Left ventricle myocardium superior (tissue), 1 donor: ENCODE measurements around the gene DSCAM. TPM values are rescaled to one million over a fixed set of nuclear protein-coding genes. Genes with fewer than 3 reads are reported as not detected.

Experiments used
- ATAC-seq: fragments of 200-7000 bp; cut with Tn5 transposase; one replicate; pipeline ENCODE4 v1.9.1; 2020; ENCODE audit warnings: mild to moderate bottlenecking, moderate library complexity
- DNase-seq: peaks from one replicate; pipeline ENCODE4 v3.0.0-alpha.2; 2020
- intact Hi-C: fragments of 100-400 bp; cut with micrococcal nuclease; formaldehyde crosslinking; loops from one replicate; pipeline ENCODE4 v1.11.0; 2022
- total RNA-seq: library from RNA; stranded (reverse); fragmentation: NEBNext Ultra II Directional; extraction: Animal tissue kit (Norgen Biotek cat#: 25700); gene quantifications from one replicate; pipeline ENCODE4 v1.2.1, GENCODE V29; 2021
- donor health status: DM: no; HTN: yes; CAD: no; lungs with severe emphysema.

DSCAM gene
- total RNA-seq, 1 donor from 2014 or later = not detected

GRCh38 chr21:40792691-40793456 is 54.1 kb downstream of the DSCAM start:
- intact Hi-C loops = no loop called here
- no peak for ATAC-seq
- no peak for DNase-seq

- intact Hi-C loops = no loop called here
- ATAC-seq (no peak), DNase-seq (no peak)
These were observed 58.3 kb downstream of the DSCAM start for GRCh38 chr21:40788635-40789034.

DNA sequence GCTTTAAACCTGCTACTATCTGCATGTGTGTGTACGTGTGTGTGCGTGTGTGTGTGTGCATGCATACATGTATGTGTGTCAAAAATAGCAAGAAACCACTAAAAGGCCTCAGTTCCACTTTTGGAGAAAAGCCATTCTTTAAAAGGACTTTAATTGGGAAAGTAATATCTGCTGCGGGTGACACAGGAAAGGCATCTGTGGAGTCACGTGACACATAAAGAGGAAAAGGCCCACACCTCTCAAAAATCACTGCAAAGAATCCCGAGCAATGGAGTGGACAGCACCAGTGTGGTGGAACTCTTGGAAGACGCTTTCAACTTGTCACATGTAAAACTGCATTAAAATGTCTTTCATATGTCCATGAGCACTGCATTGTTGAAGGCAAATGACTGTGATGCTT is 63.6 kb downstream of the DSCAM start:
- ATAC-seq = no peak
- DNase-seq = no peak
- intact Hi-C loops = no loop called here

GRCh38 chr21:40770435-40771055 is 76.4 kb downstream of the DSCAM start:
- ATAC-seq (no peak), DNase-seq (no peak)
- intact Hi-C loops = no loop called here

- intact Hi-C loops = no loop called here
- ATAC-seq (no peak), DNase-seq (no peak)
These were observed 77.7 kb downstream of the DSCAM start for GRCh38 chr21:40769231-40769630.

DNA sequence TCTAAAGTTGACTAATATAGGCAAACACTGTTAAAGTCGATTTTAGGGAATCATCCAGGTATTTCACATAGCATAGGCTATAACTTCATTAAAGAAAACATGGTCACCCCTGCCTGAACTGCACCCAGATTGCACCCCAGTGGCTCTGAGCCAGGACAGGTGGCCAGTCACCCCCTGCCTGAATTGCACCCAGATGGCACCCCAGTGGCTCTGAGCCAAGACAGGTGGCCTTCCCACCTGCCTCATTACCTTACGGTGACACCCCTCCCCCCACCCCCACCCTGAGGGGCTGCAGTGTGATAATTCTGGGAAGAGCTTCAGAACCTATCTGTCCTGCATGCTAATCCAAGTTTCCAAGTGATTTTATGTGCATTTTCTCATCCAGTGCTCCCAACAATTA is 78.9 kb downstream of the DSCAM start:
- intact Hi-C loops = no loop called here
- DNase-seq = no peak

DNA sequence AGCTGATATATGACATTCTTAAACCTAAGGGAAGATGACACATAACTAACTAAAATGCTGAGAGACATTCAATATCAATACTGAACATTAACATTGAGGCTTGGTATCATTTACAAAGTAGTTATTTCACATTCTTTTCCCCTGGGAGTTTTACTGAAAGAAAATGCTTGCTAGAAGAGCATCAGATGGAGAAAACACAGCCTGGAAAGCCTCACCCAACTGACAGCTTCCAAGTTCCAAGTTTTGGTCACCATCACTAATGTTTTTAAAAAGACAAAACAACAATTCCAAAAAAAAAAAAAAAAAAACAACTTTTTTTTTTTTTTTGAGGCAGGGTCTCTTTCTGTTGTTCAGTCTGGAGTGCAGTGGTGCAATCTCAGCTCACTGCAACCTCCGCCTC is 80.6 kb downstream of the DSCAM start:
- intact Hi-C loops = no loop called here
- no peak for ATAC-seq
- DNase-seq = no peak

More for the DNA sequence above, 78.9 kb downstream of the DSCAM start:
- no peak for ATAC-seq

- no peak for ATAC-seq
- no peak for DNase-seq
- intact Hi-C loops = no loop called here
These were observed 81.1 kb downstream of the DSCAM start for GRCh38 chr21:40765811-40766210.

DNA sequence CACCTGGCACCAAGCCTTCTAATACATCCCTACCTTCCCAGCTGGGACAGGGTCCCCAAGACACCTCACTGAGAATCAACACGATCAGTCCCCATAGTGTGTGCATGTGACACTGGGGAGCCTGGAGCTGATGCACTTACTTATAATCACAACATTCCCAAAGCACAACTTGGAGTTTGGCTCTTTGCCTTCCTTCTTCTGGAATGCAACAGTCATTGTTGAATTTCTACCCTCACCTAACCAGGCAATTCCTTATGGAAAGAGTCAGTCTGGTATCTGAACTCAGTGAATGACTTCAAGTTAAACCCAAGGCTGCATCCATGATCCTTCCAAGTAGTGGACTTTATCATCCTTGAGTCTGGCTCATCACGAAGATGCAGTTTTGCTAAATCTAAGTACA is 86.1 kb downstream of the DSCAM start:
- intact Hi-C loops = no loop called here
- DNase-seq (no peak), ATAC-seq (no peak)

DNA sequence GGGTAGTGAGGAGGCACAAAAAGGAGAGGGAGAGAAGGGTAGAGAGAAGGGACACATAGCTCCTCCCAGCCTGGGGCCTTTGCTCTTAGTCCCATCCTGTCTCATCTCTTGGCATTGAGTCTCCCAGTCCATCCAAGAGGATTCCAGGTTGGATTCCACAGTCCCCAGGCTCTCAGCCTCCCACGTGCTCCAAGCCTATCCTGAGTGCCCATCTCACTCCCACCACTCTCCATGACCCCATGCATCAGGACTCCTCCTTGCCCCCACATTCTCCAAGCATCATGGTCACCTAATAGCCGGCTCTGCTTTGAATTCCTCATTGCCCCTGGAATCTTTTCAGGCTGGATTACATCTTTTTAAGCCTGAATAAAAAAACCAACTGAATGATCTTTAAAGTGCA is 87.9 kb downstream of the DSCAM start:
- intact Hi-C loops = no loop called here
- ATAC-seq = no peak
- no peak for DNase-seq

DNA sequence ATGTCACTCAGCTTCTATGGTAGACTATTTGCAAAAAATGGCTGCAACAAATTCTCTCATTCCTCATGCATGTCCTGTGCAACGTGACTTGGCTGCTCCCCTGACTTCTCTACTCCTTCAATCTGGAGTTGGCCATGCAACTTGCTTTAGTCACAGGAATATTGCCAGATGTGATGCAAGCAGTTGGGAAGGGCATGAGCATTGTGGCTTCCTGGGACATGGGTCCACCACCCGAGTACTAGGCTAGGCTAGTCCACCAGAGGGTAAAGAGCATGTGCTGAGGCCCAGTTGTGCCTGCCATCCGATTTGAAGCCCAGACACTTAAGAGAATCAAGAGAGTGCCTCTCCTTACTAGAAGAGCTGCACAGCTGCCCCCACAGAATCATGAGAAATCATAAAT is 89.6 kb downstream of the DSCAM start:
- ATAC-seq (no peak), DNase-seq (no peak)
- intact Hi-C loops = no loop called here

DNA sequence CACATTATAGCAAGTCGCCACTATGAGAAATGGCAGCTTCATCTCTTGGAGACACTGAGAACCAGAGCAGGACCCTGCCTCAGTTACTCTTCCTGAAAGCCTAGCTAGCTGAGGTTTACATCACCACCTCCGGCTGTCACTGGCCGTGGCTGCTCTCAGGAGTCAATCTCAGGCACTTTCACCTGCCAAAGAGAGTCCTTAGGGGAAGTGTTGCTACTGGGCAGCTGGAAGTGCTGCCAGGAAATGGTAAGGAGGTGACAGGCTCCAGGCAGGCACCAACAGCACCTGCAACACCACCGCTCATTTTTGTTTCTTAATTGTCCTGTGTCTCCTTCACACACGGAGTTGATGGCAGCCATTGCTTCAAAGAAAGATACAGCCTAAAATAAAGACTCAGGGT is 92.5 kb downstream of the DSCAM start:
- DNase-seq (peak; percentile 27), ATAC-seq (peak; percentile 83)
- intact Hi-C loops = no loop called here

- DNase-seq (no peak), ATAC-seq (no peak)
- intact Hi-C loops = no loop called here
These were observed 93.2 kb downstream of the DSCAM start for GRCh38 chr21:40753756-40754155.

- ATAC-seq (no peak), DNase-seq (no peak)
- intact Hi-C loops = no loop called here
These were observed 94.8 kb downstream of the DSCAM start for GRCh38 chr21:40752125-40752524.

- no peak for ATAC-seq
- no peak for DNase-seq
- intact Hi-C loops = no loop called here
These were observed 95.7 kb downstream of the DSCAM start for GRCh38 chr21:40751221-40751620.

DNA sequence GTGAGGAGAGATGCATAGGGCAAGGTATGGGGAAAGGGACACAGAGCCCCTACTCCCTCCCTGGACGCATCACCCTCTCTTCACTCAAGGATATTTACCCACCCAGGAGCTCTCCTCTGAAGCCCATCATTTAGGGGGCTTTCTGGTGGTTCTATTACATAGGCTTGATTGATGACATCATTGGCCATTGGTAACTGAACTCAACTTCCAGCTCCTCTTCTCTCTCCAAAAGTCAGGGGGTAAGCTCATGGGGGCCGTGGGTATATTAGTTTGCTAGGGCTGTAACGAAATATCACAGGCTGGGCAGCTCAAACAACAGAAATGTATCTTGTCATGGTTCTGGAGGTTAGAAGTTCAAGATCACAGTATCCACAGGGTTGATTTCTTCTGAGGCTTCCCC is 110.8 kb downstream of the DSCAM start:
- DNase-seq (no peak), ATAC-seq (no peak)
- intact Hi-C loops = no loop called here

- DNase-seq (no peak), ATAC-seq (no peak)
- intact Hi-C loops = no loop called here
These were observed 113.9 kb downstream of the DSCAM start for GRCh38 chr21:40733024-40733397.

DNA sequence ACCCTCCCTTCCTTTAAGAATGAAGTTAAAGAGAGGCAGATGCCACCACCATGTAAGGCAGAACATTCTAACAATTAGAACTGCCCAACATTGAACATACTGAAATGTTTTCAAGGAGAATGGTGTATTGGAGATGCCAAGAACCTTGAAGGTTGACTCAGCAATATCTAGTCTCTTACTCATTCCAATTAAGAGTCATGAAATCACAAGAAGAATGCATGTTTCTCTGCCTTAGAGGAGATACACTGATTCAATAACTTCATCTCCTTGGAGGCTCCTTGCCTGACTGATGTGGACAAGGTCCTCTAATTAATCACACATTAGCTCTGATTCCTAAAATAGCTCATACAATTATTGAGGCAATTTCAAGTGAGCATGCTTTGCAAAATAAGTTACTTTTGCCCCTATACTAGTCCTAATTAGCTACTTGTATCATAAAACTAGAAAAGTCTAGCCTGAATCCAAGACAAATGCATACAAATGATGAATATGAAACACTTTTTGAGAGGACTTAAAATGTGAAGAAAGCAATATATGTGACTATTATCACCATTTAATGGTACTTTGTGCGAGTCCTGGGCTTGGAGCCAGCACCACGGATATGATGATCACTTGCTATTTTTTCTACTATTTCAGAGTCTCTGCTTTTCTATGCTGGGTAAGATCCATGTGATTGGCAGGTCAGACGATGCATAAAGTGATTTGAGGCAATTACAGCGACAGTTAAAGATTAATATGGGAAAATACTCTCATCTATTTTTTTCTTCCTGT is 114.5 kb downstream of the DSCAM start:
- intact Hi-C loops = no loop called here
- ATAC-seq (no peak), DNase-seq (no peak)

DNA sequence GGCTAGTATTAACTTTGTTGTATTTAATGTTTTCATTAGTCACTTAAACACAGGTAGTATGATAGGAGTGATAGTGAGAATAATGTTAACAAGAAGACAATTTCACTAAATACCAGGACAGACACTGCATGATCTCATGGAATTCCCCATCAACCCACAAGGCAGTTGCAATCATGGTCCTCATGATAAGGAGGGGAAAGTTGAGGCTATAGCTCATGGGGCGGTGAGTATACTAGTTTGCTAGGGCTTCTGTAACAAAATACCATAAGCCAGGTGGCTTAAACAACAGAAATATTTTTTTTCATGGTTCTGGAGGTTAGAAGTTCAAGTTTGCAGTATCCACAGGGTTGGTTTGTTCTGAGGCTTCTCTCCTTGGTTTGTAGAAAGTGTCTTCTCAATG is 115.8 kb downstream of the DSCAM start:
- DNase-seq = no peak
- no peak for ATAC-seq
- intact Hi-C loops = no loop called here

DNA sequence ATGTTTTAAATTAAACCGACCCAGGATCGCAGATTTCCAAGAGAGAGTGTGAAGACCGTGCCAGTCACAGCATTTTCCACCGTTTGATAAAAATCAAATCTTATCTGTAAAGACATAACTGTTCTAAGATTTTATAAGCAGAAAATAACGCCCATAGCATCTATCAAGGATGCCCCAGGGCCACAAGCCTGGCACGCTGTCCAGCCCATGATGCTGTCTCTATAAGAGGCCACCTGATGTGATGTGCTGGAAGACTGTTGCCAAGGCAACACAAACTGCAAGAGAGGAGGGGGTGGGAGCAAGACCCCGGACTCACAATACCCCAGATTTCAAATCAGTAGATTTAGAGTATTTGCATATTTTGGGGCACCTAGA is 116.5 kb downstream of the DSCAM start:
- DNase-seq = no peak
- intact Hi-C loops = no loop called here
- ATAC-seq = no peak
